Effector memory CD4-positive, alpha-beta T cell (primary cell): ENCODE results near the gene TMEM141.
"Not testable (repeated sequence)": the region's sequence is repeated elsewhere in the genome, so short reads cannot be mapped to it uniquely, and the experiment has no call there.

ENCODE experiments used
- DNase-seq, 3 donors: peaks; one replicate each; pipeline ENCODE4 v3.0.0-alpha.2; 2020
- H3K27ac ChIP-seq: 2 replicates; pipeline ENCODE4 v1.7.0; 2013; ENCODE audit warnings: mild to moderate bottlenecking, low read length, moderate library complexity; ENCODE audit not compliant: insufficient read depth, poor library complexity, severe bottlenecking
- H3K27me3 ChIP-seq: replicated peaks from 2 replicates; pipeline ENCODE4 v1.7.0; 2013; ENCODE audit warnings: mild to moderate bottlenecking, low read length; ENCODE audit not compliant: insufficient read depth, control insufficient read depth, poor library complexity, severe bottlenecking
- H3K36me3 ChIP-seq: 2 replicates; pipeline ENCODE4 v1.7.0; 2013; ENCODE audit warnings: mild to moderate bottlenecking, low read length, moderate library complexity; ENCODE audit not compliant: control insufficient read depth, insufficient read depth
- H3K4me1 ChIP-seq: 2 replicates; pipeline ENCODE4 v1.7.0; 2013; ENCODE audit warnings: low read length, mild to moderate bottlenecking; ENCODE audit not compliant: control insufficient read depth, insufficient read depth, poor library complexity, severe bottlenecking
- H3K4me3 ChIP-seq: 2 replicates; pipeline ENCODE4 v1.7.0; 2013; ENCODE audit warnings: low read length, low read depth, mild to moderate bottlenecking; ENCODE audit not compliant: insufficient read depth, poor library complexity, severe bottlenecking
- H3K9me3 ChIP-seq: 2 replicates; pipeline ENCODE4 v1.7.0; 2013; ENCODE audit warnings: mild to moderate bottlenecking, low read length, moderate library complexity; ENCODE audit not compliant: control insufficient read depth

The TMEM141 gene

GRCh38 chr9:136803009-136803550, 11.9 kb downstream of the TMEM141 start:
- H3K9me3 ChIP-seq, H3K4me3 ChIP-seq, H3K36me3 ChIP-seq, DNase-seq, H3K27ac ChIP-seq, H3K27me3 ChIP-seq: not testable (repeated sequence)
- H3K4me1 ChIP-seq, result peaks cover 34% of the 10 kb centered on the region

GRCh38 chr9:136803551-136804508, 12.7 kb downstream of the TMEM141 start:
- no peaks in the 10 kb centered on the region for H3K27me3 ChIP-seq
- peaks cover 35% of the 10 kb centered on the region for H3K4me1 ChIP-seq
- H3K27ac ChIP-seq, result no peak overlapping the region
- no peak overlapping the region for H3K4me3 ChIP-seq
- no peaks in the 10 kb centered on the region for H3K9me3 ChIP-seq
- no peaks in the 10 kb centered on the region for H3K36me3 ChIP-seq
- DNase-seq, result no peak

GRCh38 chr9:136804509-136805206, 13.5 kb downstream of the TMEM141 start:
- no peak overlapping the region for H3K4me3 ChIP-seq
- H3K4me1 ChIP-seq, result peaks cover 32% of the 10 kb centered on the region
- no peaks in the 10 kb centered on the region for H3K9me3 ChIP-seq
- no peak for DNase-seq
- H3K36me3 ChIP-seq, result no peaks in the 10 kb centered on the region
- no peak overlapping the region for H3K27ac ChIP-seq
- H3K27me3 ChIP-seq, result no peaks in the 10 kb centered on the region

GRCh38 chr9:136805207-136805740, 14.1 kb downstream of the TMEM141 start:
- Histone ChIP-seq H3K9me3 (no peaks in the 10 kb centered on the region), H3K4me1 (peaks cover 30% of the 10 kb centered on the region), H3K27me3 (no peaks in the 10 kb centered on the region), H3K36me3 (no peaks in the 10 kb centered on the region), H3K4me3 (no peak overlapping the region), H3K27ac (no peak overlapping the region)
- DNase-seq, result no peak

GRCh38 chr9:136806067-136806466, 14.9 kb downstream of the TMEM141 start:
- Histone ChIP-seq H3K27me3 (no peaks in the 10 kb centered on the region), H3K4me3 (no peak overlapping the region), H3K27ac (no peak overlapping the region), H3K4me1 (peaks cover 23% of the 10 kb centered on the region), H3K36me3 (no peaks in the 10 kb centered on the region), H3K9me3 (no peaks in the 10 kb centered on the region)
- DNase-seq, result no peak

GRCh38 chr9:136806631-136807201, 15.6 kb downstream of the TMEM141 start:
- DNase-seq, result no peak
- Histone ChIP-seq H3K9me3 (no peaks in the 10 kb centered on the region), H3K36me3 (no peaks in the 10 kb centered on the region), H3K27ac (peak overlapping the region; percentile 89), H3K4me3 (peak overlapping the region; percentile 80), H3K27me3 (no peaks in the 10 kb centered on the region), H3K4me1 (peaks cover 21% of the 10 kb centered on the region)

GRCh38 chr9:136807281-136808074, 16.3 kb downstream of the TMEM141 start, which contains the start of gene RABL6:
RABL6 (plus strand) TSS chr9:136807948; CDS start chr9:136808197, 249 bp downstream.
- peak; percentile 71 to 75 (median 74) for DNase-seq
- H3K4me3 ChIP-seq, result peak within 1 kb of the TSS; percentile 80
- H3K9me3 ChIP-seq, result no peaks in the 10 kb centered on the region
- no peaks in the 10 kb centered on the region for H3K27me3 ChIP-seq
- peaks cover 21% of the 10 kb centered on the region for H3K4me1 ChIP-seq
- peak within 1 kb of the TSS; percentile 89 for H3K27ac ChIP-seq
- H3K36me3 ChIP-seq, result no peaks in the 10 kb centered on the region

- DNase-seq, result peak in 2 of 3 donors; percentile 21 to 26
- Histone ChIP-seq H3K9me3 (no peaks in the 10 kb centered on the region), H3K27me3 (no peaks in the 10 kb centered on the region), H3K27ac (peak overlapping the region; percentile 51), H3K4me3 (peak overlapping the region; percentile 76), H3K36me3 (no peaks in the 10 kb centered on the region), H3K4me1 (peaks cover 21% of the 10 kb centered on the region)
These were observed 17.1 kb downstream of the TMEM141 start for GRCh38 chr9:136808075-136808805.
